ENCODE results near the gene VPS9D1.
A peak's percentile ranks its signal among the peaks of the same experiment; 100 is the strongest.

Gene VPS9D1

GRCh38 chr16:89732918-89733242, 12.2 kb upstream of the VPS9D1 start:
- DNase-seq (ENCODE audit: low read depth), result no peak

GRCh38 chr16:89732142-89732917, 11.6 kb upstream of the VPS9D1 start:
- no peak for DNase-seq (ENCODE audit: low read depth)

- no peak for DNase-seq (ENCODE audit: low read depth)
Measured at GRCh38 chr16:89730610-89731234, 10.0 kb upstream of the VPS9D1 start.

- DNase-seq (ENCODE audit: low read depth), result no peak
Measured at GRCh38 chr16:89729863-89730593, 9.3 kb upstream of the VPS9D1 start.

- DNase-seq (ENCODE audit: low read depth), result no peak
Measured at GRCh38 chr16:89729293-89729692, 8.6 kb upstream of the VPS9D1 start.

- DNase-seq (ENCODE audit: low read depth), result no peak
Measured at GRCh38 chr16:89727406-89728120, 6.9 kb upstream of the VPS9D1 start.

- DNase-seq (ENCODE audit: low read depth), result peak; percentile 64
Measured at GRCh38 chr16:89723279-89724250, 2.9 kb upstream of the VPS9D1 start.

- peak; percentile 62 for DNase-seq (ENCODE audit: low read depth)
Measured at GRCh38 chr16:89722392-89723278, 1.9 kb upstream of the VPS9D1 start.

GRCh38 chr16:89721546-89722391, 1.1 kb upstream of the VPS9D1 start:
- DNase-seq (ENCODE audit: low read depth), result peak; percentile 77

- DNase-seq (ENCODE audit: low read depth), result no peak
Measured at GRCh38 chr16:89720551-89720812, 216 bp downstream of the VPS9D1 start.

- DNase-seq (ENCODE audit: low read depth), result no peak
Measured at GRCh38 chr16:89717688-89718505, 2.8 kb downstream of the VPS9D1 start.

- no peak for DNase-seq (ENCODE audit: low read depth)
Measured at GRCh38 chr16:89716916-89717687, 3.6 kb downstream of the VPS9D1 start.

- DNase-seq (ENCODE audit: low read depth), result no peak
Measured at GRCh38 chr16:89716493-89716892, 4.2 kb downstream of the VPS9D1 start.

GRCh38 chr16:89712274-89712781, 8.4 kb downstream of the VPS9D1 start:
- DNase-seq (ENCODE audit: low read depth), result no peak

GRCh38 chr16:89711601-89712273, 9.0 kb downstream of the VPS9D1 start:
- peak; percentile 62 for DNase-seq (ENCODE audit: low read depth)

- DNase-seq (ENCODE audit: low read depth), result no peak
Measured at GRCh38 chr16:89710709-89711564, 9.8 kb downstream of the VPS9D1 start.

All from activated T-cell treated with anti-CD3 and anti-CD28 coated beads for 48 hours (primary cell).